Stimulated activated CD4-positive, alpha-beta T cell treated with anti-CD3 and anti-CD28 coated beads, Interleukin-4, amount 100 ng/mL, for 48 hours (primary cell): ENCODE measurements around the gene CNIH1.
"Not testable (repeated sequence)": the region's sequence is repeated elsewhere in the genome, so short reads cannot be mapped to it uniquely, and the experiment has no call there.

ENCODE experiments used
- DNase-seq, 2 donors: peaks; one replicate each; pipeline ENCODE4 v3.0.0-alpha.2; 2020; ENCODE audit warnings: low read depth in 2 of 2

Gene CNIH1

GRCh38 chr14:54383835-54384234, 57.3 kb downstream of the CNIH1 start:
- DNase-seq = no peak

GRCh38 chr14:54381821-54382220, 59.4 kb downstream of the CNIH1 start:
- DNase-seq = no peak

- not testable (repeated sequence) for DNase-seq
Observed at GRCh38 chr14:54380558-54380957, 60.6 kb downstream of the CNIH1 start.

GRCh38 chr14:54378893-54379292, 62.3 kb downstream of the CNIH1 start:
- DNase-seq = not testable (repeated sequence)

- DNase-seq = no peak
Observed at GRCh38 chr14:54377501-54377900, 63.7 kb downstream of the CNIH1 start.

GRCh38 chr14:54374117-54374884, 66.9 kb downstream of the CNIH1 start:
- DNase-seq = no peak
